GM12878 (cell line): ENCODE data around the gene PSMD1. TPM values are rescaled to one million over a fixed set of nuclear protein-coding genes. Genes with fewer than 3 reads are reported as not detected.

ENCODE experiments used
- ATAC-seq: fragments of 200-7000 bp; cut with Tn5 transposase; 3 replicates; pipeline ENCODE4 v1.9.1; 2020; ENCODE audit warnings: mild to moderate bottlenecking, moderate library complexity
- BruUV-seq: library from RNA; stranded (reverse); fragments of 400-500 nt; replicated peaks from 2 replicates; lab custom pipeline; 2021; lab: Mats Ljungman, UMichigan
- CTCF ChIA-PET: fragments of 300-600 bp; sonication (Branson Sonifier 250); formaldehyde crosslinking; extraction: SDS; loops from one replicate; lab custom pipeline; 2021; ENCODE audit warnings: inconsistent platforms; lab: Yijun Ruan, JAX
- POLR2A ChIA-PET: fragments of 350-600 bp; formaldehyde crosslinking; extraction: SDS; loops from one replicate; lab custom pipeline; 2021; ENCODE audit warnings: inconsistent platforms; lab: Charles Lee
- RAD21 ChIA-PET: fragments of 300-600 bp; sonication (Branson Sonifier 250); formaldehyde crosslinking; loops from one replicate; lab custom pipeline; 2023; ENCODE audit warnings: antibody characterized with exemption; ENCODE audit not compliant: unreplicated experiment; lab: Charles Lee
- SMC1A ChIA-PET: fragments of 300-600 bp; sonication (Branson Sonifier 250); formaldehyde crosslinking; loops from one replicate; lab custom pipeline; 2023; ENCODE audit not compliant: unreplicated experiment, uncharacterized antibody; lab: Charles Lee
- DNase-seq: peaks from one replicate; pipeline ENCODE4 v3.0.0-alpha.2; 2011; ENCODE audit warnings: low read depth, low spot score
- FAIRE-seq: peaks from 3 replicates; lab custom pipeline; 2011; peaks lifted over from hg19 to GRCh38; lab: Jason Lieb, UNC
- H2AFZ ChIP-seq: 2 replicates; pipeline ENCODE4 v1.6.0; 2011; ENCODE audit warnings: low read depth, low read length, control low read depth; ENCODE audit not compliant: control insufficient read depth
- H3K27ac ChIP-seq: 2 replicates; pipeline ENCODE4 v1.5.1; 2011; ENCODE audit warnings: control low read depth; ENCODE audit not compliant: control insufficient read depth, insufficient read depth
- H3K27me3 ChIP-seq, 2 experiments: replicated peaks in 1 of 2; 2 replicates each; pipeline versions ENCODE4 v1.6.0 to v1.6.1; 2011; ENCODE audit warnings: low read length in 1 of 2; ENCODE audit not compliant: control insufficient read depth in 2 of 2, insufficient read depth in 2 of 2
- H3K36me3 ChIP-seq, 2 experiments: 2 replicates each; pipeline ENCODE4 v1.5.1; 2011; ENCODE audit warnings: low read length in 1 of 2; ENCODE audit not compliant: control insufficient read depth in 2 of 2, insufficient read depth in 2 of 2
- H3K4me1 ChIP-seq: 2 replicates; pipeline ENCODE4 v1.6.1; 2011; ENCODE audit warnings: mild to moderate bottlenecking, low read length, moderate library complexity, mixed read lengths; ENCODE audit not compliant: control insufficient read depth, insufficient read depth
- H3K4me2 ChIP-seq: 2 replicates; pipeline ENCODE4 v1.6.0; 2011; ENCODE audit warnings: control low read depth; ENCODE audit not compliant: control insufficient read depth, insufficient read depth
- H3K4me3 ChIP-seq: fragments of 200-600 bp; sonication (generic); 2 replicates; pipeline ENCODE4 v1.5.1; 2016
- H3K79me2 ChIP-seq: 2 replicates; pipeline ENCODE4 v1.6.0; 2011; ENCODE audit warnings: low read length; ENCODE audit not compliant: control insufficient read depth, insufficient read depth
- H3K9ac ChIP-seq: 2 replicates; pipeline ENCODE4 v1.8.0; 2011; ENCODE audit warnings: low read length, control low read depth, mixed read lengths; ENCODE audit not compliant: control insufficient read depth, insufficient read depth
- H3K9me3 ChIP-seq: replicated peaks from 3 replicates; pipeline ENCODE4 v1.5.1; 2011; ENCODE audit warnings: mild to moderate bottlenecking, low read length; ENCODE audit not compliant: control insufficient read depth, insufficient read depth
- H4K20me1 ChIP-seq: 2 replicates; pipeline ENCODE4 v1.6.0; 2011; ENCODE audit not compliant: control insufficient read depth, insufficient read depth
- SMC3 ChIP-seq: IDR thresholded peaks from 2 replicates; pipeline ENCODE4 v1.6.1; 2011; ENCODE audit warnings: low read length, improper control_type of control experiment, borderline replicate concordance
- SREBF2 ChIP-seq: IDR thresholded peaks from 2 replicates; pipeline ENCODE4 v1.6.1; 2012; ENCODE audit warnings: mild to moderate bottlenecking, low read length
- WGBS: methylation state at CpG from one replicate; pipeline ENCODE4 v1.1.6; 2016; ENCODE audit warnings: low lambda C conversion rate; ENCODE audit not compliant: insufficient replicate concordance, insufficient coverage; ENCODE audit errors: missing lambda C conversion rate; 5-methylcytosine and 5-hydroxymethylcytosine counted together
- in situ Hi-C: fragments of 300-500 bp; cut with MboI; formaldehyde crosslinking; loops from 9 replicates; pipeline ENCODE4 v1.14.3; 2018; ENCODE audit warnings: mixed read lengths
- intact Hi-C: fragments of 100-400 bp; cut with micrococcal nuclease; formaldehyde crosslinking; loops from one replicate; pipeline ENCODE4 v1.14.2; 2022; ENCODE audit not compliant: unreplicated experiment
- polyA plus RNA-seq, 11 experiments: library from polyadenylated mRNA; depleted of rRNA in 4 of 11; unstranded in 6 of 11; stranded (reverse) in 5 of 11; fragments of >200 nt; fragmentation: Nextera tagmentation in 4 of 11; fragmentation: Illumina TruSeq in 1 of 11; extraction: Ambion mirVana in 4 of 11; extraction: Trizol in 1 of 11; gene quantifications; 1 replicate in 1 of 11; 2 replicates in 10 of 11; pipeline versions ENCODE4 v1.2.1 to v1.2.3, GENCODE V29; 2011 to 2016; ENCODE audit warnings: inconsistent platforms in 2 of 11, missing spikeins in 2 of 11, low read depth in 1 of 11
- total RNA-seq, 4 experiments: library from RNA; depleted of rRNA in 3 of 4; stranded (reverse); fragments of >200 nt in 3 of 4; fragmentation: Illumina TruSeq in 1 of 4; extraction: Trizol in 1 of 4; gene quantifications; 2 replicates each; pipeline versions ENCODE4 v1.2.1 to v1.2.3, GENCODE V29; 2013 to 2021
- TF ChIP-seq, protein P1 (sequence below): fragments of 450-650 bp; formaldehyde crosslinking; IDR thresholded peaks from 2 replicates; pipeline ENCODE4 v1.4.0; 2020; ENCODE audit warnings: mild to moderate bottlenecking, moderate library complexity

The PSMD1 gene
- total and polyA plus RNA-seq, 10 of the 15 experiments (the other 5 are each of a cell fraction or from before 2014, with no cell fraction given) = 87.4 to 220 (median 139) TPM

DNA sequence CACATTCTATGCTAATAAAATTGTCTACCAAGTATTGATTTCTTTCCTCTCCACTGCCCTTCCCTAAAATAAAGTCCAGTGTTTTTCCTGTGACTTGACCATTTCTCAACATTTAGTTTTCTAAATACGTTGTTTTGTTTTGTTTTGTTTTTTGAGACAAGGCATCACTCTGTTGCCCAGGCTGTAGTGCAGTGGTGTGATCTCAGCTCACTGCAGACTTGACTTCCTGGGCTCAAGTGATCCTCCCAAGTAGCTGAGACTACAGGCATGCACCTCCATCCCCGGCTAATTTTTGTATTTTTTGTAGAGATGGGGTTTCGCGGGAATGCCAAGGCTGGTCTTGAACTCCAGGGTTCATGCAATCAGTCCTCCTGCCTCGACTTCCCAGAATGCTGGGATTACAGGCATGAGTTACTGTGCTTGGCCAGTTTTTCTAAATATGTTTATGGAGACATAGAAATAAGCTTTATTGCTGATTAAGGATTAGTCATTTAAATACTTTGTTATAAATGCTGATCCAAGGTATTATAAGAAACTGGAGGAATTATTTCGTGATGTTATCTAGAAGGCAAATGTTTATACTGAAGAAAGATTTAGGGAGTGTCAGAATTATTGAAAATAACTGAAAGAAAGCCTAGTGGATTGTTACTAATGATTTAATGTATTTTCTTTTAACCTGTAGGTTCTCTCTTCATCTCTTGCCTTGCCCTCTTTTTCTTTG lies 73.8 kb downstream of the PSMD1 start:
- Histone ChIP-seq H3K27ac (no peak overlapping the region), H3K36me3 (no peaks in the 10 kb centered on the region; a peak in 1 of 4 replicates), H4K20me1 (no peaks in the 10 kb centered on the region), H3K9ac (no peak overlapping the region), H3K79me2 (no peaks in the 10 kb centered on the region; the same call in 1 of the 2 replicates), H3K4me1 (no peaks in the 10 kb centered on the region), H3K4me2 (no peak overlapping the region), H2AFZ (no peak overlapping the region), H3K9me3 (no peaks in the 10 kb centered on the region)
- in situ Hi-C loops (no loop called here), intact Hi-C loops (no loop called here)
- ATAC-seq (no peak), DNase-seq (no peak)
- ChIA-PET CTCF (interaction anchor here (1.0 to 1.8 kb wide), 5 partner anchors 9 to 46 kb away, joined by 3 to 5 read pairs (median 3); no protein-coding TSS in a partner anchor), RAD21 (no interaction called here), SMC1A (interaction anchor here (0.6 to 2.6 kb wide), 6 partner anchors 12 to 50 kb away, joined by 3 to 7 read pairs (median 4); no protein-coding TSS in a partner anchor)
- WGBS = 87% methylated on average over 6 of the region's 6 CpGs
- no TSS peak for BruUV-seq
- TF ChIP-seq, protein P1, sequence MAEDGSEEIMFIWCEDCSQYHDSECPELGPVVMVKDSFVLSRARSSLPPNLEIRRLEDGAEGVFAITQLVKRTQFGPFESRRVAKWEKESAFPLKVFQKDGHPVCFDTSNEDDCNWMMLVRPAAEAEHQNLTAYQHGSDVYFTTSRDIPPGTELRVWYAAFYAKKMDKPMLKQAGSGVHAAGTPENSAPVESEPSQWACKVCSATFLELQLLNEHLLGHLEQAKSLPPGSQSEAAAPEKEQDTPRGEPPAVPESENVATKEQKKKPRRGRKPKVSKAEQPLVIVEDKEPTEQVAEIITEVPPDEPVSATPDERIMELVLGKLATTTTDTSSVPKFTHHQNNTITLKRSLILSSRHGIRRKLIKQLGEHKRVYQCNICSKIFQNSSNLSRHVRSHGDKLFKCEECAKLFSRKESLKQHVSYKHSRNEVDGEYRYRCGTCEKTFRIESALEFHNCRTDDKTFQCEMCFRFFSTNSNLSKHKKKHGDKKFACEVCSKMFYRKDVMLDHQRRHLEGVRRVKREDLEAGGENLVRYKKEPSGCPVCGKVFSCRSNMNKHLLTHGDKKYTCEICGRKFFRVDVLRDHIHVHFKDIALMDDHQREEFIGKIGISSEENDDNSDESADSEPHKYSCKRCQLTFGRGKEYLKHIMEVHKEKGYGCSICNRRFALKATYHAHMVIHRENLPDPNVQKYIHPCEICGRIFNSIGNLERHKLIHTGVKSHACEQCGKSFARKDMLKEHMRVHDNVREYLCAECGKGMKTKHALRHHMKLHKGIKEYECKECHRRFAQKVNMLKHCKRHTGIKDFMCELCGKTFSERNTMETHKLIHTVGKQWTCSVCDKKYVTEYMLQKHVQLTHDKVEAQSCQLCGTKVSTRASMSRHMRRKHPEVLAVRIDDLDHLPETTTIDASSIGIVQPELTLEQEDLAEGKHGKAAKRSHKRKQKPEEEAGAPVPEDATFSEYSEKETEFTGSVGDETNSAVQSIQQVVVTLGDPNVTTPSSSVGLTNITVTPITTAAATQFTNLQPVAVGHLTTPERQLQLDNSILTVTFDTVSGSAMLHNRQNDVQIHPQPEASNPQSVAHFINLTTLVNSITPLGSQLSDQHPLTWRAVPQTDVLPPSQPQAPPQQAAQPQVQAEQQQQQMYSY = no peak
- TF ChIP-seq SMC3 (no peak), SREBF2 (no peak)
- TF ChIP-seq, all 136 proteins: peak for 0
- Histone ChIP-seq H3K27me3 (no peaks in the 10 kb centered on the region), H3K4me3 (no peak overlapping the region)
- POLR2A ChIA-PET = interaction anchor here (0.6 kb wide), 1 partner anchor 290 kb away, joined by 3 read pairs; no protein-coding TSS in a partner anchor
- peak; percentile 44 for FAIRE-seq
